Adipose tissue (tissue), 3 donors: ENCODE data around the gene SF3A2. TPM values are rescaled to one million over a fixed set of nuclear protein-coding genes. Genes with fewer than 3 reads are reported as not detected.
"Not testable (repeated sequence)": the region's sequence is repeated elsewhere in the genome, so short reads cannot be mapped to it uniquely, and the experiment has no call there.

ENCODE experiments used
- H3K27ac ChIP-seq: one replicate; pipeline ENCODE4 v1.5.1; 2013; ENCODE audit warnings: low read depth, low read length
- WGBS, 3 donors: extraction: QIAGEN DNeasy Blood & Tissue Kit; methylation state at CpG; one replicate each; pipeline ENCODE4 v1.1.7; 2013; 5-methylcytosine and 5-hydroxymethylcytosine counted together
- polyA plus RNA-seq, 3 donors: library from polyadenylated mRNA; stranded (reverse); fragments of 200-250 nt; gene quantifications; one replicate each; pipeline ENCODE4 v1.2.3, GENCODE V29; 2013
- donor health status: healthy with polysubstance abuse.
- donor health status: Bipolar disorder and iron deficiency.
- donor health status: healthy.

SF3A2 gene, protein sequence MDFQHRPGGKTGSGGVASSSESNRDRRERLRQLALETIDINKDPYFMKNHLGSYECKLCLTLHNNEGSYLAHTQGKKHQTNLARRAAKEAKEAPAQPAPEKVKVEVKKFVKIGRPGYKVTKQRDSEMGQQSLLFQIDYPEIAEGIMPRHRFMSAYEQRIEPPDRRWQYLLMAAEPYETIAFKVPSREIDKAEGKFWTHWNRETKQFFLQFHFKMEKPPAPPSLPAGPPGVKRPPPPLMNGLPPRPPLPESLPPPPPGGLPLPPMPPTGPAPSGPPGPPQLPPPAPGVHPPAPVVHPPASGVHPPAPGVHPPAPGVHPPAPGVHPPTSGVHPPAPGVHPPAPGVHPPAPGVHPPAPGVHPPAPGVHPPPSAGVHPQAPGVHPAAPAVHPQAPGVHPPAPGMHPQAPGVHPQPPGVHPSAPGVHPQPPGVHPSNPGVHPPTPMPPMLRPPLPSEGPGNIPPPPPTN
- 10 to 100 TPM; 31.2 to 36.4 (median 34.2) TPM for polyA plus RNA-seq

DNA sequence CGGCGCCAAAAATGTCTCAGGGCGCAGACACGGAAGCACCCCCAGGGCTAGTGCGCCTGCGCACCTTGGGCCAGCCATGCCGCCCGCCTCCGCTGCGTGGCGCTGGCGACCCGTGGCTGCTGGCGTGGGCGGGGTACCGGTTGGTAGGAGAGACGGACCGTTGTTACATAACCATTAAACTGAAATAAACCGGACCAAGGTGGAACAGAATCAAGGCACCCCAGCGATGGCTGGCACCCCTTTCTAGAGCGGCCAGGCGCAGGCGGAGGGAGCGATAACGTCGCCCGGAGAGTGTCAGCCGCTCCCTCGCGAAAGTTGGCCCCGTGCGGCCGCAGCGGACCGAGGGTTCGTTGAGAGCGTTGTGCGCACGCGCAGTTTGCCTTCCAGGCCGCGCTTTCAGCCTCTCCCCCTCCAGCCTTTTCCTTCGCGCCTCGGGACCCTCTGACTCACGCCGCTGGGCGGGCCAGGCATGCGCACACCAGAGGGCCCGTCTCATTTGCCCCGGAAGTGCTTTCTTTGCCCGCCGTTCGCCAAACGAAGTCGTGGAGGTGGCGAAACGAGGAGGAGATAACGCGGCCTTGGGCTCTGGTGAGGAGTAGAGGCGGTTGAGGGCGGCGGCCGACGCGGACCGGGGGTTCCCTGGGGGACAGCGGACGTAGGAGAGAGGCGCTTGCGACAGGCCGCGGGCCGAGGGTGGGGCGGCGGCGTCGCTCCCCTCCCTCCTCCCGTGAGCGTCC lies at the start of gene SF3A2, which contains the start of gene PLEKHJ1:
SF3A2 (plus strand) TSS at position 511 of the 737 bp plus-strand sequence. CDS start 6,595 bp downstream, outside the sequence.
PLEKHJ1 (minus strand) TSS at position 16 of the 737 bp plus-strand sequence. CDS start 81 bp downstream, outside the sequence.
- 0% methylated on average over 76 to 80 of the region's 80 CpGs for WGBS, 3 donors
- H3K27ac ChIP-seq = peak within 1 kb of the TSS; percentile 46

DNA sequence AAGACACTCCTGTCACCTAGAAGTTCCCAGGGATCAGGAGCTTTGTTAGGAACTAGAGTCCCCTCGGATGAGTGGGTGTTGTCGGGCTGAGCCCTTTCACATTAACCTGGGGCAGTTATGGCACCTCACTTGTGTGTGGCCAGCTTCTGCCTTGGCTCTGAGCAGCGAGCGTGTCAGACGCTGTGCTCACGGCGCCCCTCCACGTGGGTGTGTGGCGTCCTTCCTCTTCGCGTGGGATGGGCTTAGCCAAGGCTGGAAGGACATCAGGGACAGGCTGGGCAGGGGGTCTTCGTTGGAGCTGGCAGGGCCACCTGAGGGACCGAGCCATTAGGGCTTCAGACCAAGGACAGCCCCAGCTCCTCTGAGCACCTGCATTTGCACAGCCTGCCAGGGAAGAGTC lies 49.5 kb upstream of the SF3A2 start:
- 74 to 90% (median 75%) methylated on average over 13 of the region's 13 CpGs for WGBS, 3 donors
- H3K27ac ChIP-seq = no peak overlapping the region

DNA sequence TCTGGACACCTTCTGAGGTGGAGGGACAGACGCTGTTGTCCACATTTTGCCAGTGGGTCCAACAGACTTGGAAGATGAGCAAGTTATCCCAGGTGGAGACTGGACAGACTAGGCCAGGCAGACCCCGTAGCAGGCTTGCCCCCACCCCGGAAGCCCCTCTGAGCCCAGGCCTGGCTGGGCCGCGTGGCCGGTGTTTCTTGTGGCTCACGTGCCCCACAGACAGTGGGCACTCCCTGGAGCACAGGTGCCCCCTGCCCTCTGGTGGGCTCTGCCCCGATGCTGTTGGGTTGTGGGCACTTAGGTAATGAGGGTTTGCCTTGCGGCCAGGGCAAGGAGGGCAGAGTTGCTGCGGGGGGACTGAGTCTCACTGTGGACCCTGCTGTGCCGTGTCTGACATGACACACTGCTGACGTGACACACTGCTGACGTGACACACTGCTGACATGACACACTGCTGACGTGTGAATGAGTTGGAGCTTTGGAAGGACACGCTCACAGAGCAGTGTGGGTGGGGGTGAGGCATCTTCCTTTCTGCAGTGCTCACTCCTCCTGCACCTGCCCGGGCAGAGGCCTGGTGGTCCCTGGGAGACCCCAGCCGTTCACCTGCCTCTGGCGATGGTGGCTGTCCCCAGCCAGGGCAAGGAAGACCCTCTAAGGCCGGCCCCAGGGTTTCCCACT lies 47.8 kb upstream of the SF3A2 start:
- 92 to 96% (median 93%) methylated on average over 18 to 19 of the region's 19 CpGs for WGBS, 3 donors
- no peak overlapping the region for H3K27ac ChIP-seq

DNA sequence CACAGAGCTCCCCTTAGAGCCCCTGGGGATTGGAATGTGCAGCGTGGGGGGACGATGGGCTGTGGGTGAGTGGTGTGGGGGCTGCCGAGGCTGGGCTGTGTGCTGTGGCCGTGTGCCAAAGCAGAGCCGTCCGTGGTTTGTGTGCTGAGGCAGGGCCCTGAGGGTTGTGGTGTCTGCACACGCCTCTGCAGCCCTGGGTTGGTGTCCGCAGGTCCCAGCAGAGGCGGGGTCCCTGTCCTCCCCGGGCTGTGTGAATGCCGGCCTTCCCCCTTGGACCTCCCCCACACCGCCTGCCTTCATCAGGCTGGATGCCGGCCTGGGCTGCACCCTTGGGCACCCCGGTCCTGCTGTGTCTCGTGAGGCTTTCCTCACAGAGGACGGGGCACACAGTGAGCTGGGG lies 46.7 kb upstream of the SF3A2 start:
- WGBS, 3 donors = 76 to 89% (median 89%) methylated on average over 16 of the region's 16 CpGs
- H3K27ac ChIP-seq = no peak overlapping the region

DNA sequence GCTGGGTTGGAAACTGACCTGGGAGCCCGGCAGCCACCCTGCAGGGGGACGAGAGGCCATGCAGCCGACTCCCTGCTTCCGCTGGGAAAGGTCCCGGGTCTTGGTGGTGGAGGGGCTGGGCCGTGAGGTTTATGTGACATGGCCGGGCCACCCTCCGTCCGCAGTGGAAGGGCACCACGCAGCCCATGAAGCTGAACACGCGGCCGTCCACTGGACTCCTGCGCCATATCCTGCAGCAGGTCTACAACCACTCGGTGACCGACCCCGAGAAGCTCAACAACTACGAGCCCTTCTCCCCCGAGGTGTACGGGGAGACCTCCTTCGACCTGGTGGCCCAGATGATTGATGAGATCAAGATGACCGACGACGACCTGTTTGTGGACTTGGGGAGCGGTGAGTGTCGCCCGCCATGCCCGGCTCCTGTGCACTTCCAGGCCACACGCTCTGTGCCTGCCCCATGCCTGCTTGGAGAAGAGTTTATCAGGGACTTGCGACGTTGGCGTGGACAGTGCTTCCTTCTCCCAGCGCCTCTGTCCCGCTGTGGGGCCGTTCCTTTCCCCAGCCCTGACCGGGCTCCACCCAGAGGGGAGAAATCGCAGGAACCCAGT lies 45.7 kb upstream of the SF3A2 start:
- 91 to 94% (median 94%) methylated on average over 29 to 37 of the region's 37 CpGs for WGBS, 3 donors
- H3K27ac ChIP-seq = no peak overlapping the region

DNA sequence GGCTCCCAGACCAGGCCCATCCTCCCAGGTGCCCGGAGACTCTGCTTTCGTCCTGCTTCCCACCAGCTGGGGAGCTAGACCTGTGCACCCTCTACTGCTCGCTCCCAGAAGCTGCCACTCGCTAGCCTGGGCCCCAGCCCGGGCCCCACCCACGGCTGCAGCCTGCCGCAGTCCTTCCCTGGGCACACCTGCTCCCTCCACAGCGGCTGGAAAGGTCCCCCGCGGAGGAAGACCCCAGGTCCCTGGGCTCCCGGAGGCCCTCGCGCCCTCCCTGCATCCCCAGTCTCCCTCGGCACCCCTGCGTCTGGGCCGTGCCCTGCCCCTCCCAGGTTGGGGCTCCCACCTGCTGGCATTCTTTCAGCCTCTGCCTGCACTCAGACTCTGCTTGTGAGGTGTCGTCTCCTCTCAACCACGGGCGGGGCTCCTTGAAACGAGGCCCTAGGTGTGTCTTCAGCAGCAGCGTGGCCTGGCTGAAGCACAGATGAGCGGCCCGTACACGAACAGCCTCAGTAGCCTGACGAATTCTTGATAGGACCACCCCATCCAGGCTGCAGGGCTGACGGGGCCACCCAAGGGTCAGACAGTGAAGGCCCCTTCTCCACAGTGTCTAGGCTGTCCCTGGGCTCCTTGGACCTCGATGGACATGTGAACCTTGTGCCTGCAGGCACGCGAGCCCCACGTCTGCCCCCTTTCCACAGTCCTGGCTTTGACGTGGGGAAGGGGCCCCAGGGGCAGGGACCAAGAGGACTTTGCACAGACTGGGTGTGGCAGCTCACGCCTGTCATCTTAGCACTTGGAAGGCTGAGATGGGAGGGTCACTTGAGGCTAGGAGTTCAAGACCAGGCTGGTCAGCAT lies 44.9 kb upstream of the SF3A2 start:
- 88 to 93% (median 89%) methylated on average over 32 of the region's 32 CpGs for WGBS, 3 donors

DNA sequence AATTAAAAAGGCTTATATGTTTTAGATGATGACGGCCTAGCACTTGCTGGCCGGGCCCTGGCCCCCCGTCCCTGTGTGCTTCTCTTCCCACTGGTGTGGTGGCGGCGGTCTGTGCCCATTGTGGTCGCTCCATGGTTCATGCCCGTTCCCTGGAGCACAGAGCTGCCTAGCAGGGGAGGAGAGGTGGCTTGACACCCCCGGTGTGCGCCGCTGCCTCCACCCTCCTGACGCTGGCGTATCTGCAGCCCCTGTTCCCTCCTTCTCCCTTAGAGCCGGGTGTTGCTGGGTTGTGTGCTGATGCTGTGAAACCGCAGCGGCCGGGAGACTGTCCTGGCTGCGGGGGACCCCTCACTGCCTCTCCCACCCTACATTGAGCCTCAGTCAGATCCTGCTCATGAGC lies 43.8 kb upstream of the SF3A2 start:
- WGBS, 3 donors = 95 to 97% (median 96%) methylated on average over 17 of the region's 17 CpGs
- no peak overlapping the region for H3K27ac ChIP-seq

More for the DNA sequence above, 44.9 kb upstream of the SF3A2 start:
- no peak overlapping the region for H3K27ac ChIP-seq

DNA sequence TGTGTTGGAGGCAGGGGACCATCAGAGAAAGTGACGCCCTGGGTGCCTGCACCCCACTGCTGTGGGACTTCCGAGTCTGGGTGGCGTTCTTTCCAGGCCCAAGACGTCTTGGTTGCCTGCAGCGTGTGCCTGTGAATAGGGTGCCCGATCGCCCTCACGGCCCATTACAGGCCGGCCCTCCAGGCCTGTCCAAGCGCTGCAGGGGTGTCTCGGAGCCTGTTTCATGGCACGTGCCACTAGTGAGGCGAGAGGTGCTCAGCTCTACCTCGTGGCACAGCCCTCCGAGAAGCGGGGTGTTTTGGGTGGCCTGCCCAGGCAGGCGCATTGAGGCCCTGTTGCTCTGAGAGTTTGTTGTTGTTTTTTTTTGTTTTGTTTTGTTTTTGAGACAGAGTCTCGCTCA lies 42.8 kb upstream of the SF3A2 start:
- 95 to 96% (median 96%) methylated on average over 18 of the region's 18 CpGs for WGBS, 3 donors
- H3K27ac ChIP-seq = no peak overlapping the region

DNA sequence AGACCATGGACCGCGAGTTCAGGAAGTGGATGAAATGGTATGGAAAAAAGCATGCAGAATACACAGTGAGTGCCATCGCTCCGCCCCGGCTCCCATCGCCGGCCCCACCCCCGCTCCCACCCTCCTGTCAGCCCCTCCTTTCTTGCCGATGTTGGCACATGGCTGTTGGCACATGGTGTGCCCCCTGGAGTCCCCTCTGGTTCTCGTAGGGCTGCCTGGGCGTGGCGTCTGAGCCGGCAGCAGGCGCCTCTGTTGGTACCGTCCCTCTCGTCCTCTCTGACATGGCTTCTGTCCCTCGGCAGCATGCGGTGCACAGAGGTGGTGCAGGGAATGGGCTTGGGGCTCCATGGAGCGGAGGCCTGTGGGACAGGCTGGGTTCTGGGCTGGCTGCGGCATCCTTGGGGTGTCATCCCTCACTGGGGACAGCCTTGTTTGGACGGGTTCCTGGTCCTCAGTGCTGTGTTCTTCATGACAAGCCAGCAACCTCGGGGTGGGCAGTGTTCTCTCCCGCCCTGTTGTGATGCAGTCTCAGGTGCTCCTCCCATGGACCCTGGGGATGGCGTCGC lies 42.0 kb upstream of the SF3A2 start:
- no peak overlapping the region for H3K27ac ChIP-seq
- WGBS, 3 donors = 90 to 91% (median 91%) methylated on average over 25 of the region's 25 CpGs

DNA sequence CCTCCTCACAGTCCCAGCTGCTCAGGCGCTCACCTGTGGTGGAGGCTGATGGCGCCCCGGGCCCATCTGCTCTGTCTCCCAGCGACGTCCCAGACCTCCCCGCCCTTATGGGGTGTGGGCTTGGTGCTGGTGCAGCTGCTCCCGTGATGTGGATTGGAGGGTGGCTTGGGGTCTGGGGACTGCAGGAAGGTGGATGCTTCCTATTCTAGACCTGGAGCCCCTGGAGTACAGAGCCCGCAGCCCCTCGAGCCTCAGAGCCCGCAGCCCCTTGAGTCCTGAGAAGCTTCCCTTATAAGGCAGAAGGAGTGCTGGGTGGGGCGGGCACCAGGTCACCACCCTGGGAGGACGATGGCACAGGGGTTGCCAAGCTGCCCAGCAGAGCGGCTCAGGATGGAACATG lies 41.3 kb upstream of the SF3A2 start:
- whole genome bisulfite sequencing, 3 donors = 92 to 95% (median 92%) methylated on average over 13 of the region's 13 CpGs
- no peak overlapping the region for H3K27ac ChIP-seq

DNA sequence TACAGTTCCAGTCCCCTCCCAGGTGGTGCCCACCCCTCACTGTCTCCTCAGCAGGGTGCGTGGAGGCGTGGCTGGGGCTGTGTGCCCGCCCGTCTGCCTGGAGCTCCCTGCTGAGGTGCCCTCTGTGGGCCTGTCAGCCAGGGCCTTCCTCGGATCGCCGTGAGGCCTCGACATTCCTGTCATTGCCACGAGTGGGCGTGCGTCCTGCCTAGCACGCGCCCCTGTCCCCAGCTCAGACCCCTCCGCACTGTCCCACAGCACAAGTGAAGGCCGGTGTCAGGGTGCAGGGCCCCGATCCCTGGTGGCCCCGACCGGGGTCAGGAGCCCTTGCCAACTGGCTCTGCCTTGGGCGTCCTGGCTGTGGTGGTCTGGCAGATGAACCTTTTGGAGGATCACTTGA lies 40.7 kb upstream of the SF3A2 start:
- H3K27ac ChIP-seq = no peak overlapping the region
- WGBS, 3 donors = 94 to 96% (median 96%) methylated on average over 19 of the region's 19 CpGs

DNA sequence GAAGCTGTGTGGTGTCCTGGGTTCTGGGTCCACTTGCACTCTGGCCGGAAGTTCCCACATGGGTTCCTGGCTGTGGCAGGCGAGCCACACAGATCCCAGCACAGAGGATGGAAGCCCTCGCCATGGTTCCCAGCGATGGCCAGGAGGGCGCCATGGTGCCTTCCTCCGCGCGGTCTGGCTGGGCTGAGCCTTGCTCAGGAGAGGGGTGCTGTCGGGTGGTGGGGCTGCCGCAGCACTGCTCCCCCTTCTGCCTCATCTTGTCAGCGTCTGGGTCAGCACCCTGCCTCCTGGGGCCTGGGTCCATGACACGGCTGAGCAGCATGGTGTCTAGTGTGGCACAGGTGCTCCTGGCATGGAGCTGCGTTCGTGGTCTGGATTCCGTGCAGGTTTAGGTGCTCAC lies 39.4 kb upstream of the SF3A2 start:
- 93 to 96% (median 93%) methylated on average over 15 of the region's 15 CpGs for WGBS, 3 donors

DNA sequence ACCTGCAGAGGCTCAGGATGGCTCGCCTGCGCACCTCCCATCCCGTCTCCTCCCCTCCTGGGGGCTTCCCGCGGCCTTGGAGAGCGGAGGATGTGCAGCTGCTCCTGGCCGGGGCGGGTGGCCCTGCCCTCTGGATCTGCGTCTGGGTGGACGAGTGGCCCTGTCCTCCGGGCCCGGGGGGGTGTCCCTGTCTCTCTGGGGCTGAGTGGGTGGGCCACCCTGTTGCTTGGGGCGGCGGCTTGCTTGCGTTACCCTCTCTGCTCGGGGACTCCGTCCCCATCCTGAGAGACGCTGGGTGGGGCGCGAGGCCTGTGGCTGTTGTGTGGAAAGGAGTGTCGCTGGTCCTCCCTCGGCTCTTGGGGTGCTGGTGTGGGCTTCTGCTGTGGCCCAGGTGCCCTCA lies 38.3 kb upstream of the SF3A2 start:
- H3K27ac ChIP-seq = no peak overlapping the region
- 82 to 90% (median 86%) methylated on average over 21 to 22 of the region's 22 CpGs for WGBS, 3 donors

More for the DNA sequence above, 39.4 kb upstream of the SF3A2 start:
- H3K27ac ChIP-seq = no peak overlapping the region

DNA sequence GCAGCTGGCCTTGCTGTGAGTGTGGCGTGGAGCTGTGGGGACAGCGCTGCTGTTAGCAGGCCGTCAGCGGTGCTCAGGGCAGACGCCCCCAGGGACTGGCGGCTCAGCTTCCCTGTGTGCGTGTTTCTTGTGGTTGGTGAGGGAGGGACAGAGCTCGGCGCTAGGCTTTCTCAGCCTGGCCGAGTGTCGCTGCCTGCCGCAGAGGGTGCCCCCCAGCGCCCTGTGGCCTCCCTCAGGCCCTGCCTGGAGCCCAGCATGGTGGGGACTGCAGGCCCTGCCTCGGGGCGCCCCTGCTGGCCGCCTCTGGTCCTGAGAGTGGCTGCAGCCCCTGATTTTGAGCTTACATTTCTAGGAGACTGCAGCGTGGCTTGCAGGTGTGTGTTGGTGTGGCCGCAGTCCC lies 37.4 kb upstream of the SF3A2 start:
- WGBS, 3 donors = 77 to 82% (median 79%) methylated on average over 14 to 18 of the region's 18 CpGs
- H3K27ac ChIP-seq = no peak overlapping the region

DNA sequence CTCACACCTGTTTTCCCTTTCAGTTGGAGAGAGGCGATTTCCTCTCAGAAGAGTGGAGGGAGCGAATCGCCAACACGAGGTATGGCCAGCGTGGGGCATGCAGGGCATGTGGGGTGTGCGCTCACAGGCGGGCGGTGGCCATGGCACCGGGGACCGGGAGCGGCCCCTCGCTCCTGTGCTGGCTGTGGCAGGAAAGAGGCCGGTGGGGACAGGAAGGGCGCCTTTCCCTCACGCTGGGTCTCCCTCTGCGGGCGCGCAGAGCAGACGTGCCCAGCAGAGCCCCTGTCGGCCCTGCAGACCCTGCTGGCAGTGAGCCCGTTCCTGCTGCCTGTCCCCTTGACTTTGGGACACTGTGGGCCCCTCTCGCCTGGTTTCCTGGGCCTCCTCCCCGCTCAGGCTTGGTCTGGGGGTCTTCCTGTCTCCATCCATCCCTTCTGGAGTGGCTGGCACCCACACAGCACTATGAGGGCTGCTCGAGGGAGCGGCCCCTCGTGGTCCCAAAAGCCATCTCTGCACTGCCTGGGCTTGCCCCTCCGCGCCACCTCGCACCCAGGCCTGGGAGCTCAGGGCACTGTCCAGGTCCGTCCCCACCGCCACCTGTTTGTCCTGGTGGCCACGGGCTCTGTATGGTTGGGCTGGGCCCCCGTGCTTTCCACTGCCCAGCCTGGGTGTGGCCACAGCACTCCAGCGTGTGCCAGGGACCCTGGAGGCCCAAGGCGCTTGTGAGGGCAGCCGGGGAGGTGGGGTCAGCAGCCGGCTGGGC lies 36.6 kb upstream of the SF3A2 start:
- WGBS, 3 donors = 91 to 95% (median 93%) methylated on average over 35 to 37 of the region's 37 CpGs
- H3K27ac ChIP-seq = no peak overlapping the region

DNA sequence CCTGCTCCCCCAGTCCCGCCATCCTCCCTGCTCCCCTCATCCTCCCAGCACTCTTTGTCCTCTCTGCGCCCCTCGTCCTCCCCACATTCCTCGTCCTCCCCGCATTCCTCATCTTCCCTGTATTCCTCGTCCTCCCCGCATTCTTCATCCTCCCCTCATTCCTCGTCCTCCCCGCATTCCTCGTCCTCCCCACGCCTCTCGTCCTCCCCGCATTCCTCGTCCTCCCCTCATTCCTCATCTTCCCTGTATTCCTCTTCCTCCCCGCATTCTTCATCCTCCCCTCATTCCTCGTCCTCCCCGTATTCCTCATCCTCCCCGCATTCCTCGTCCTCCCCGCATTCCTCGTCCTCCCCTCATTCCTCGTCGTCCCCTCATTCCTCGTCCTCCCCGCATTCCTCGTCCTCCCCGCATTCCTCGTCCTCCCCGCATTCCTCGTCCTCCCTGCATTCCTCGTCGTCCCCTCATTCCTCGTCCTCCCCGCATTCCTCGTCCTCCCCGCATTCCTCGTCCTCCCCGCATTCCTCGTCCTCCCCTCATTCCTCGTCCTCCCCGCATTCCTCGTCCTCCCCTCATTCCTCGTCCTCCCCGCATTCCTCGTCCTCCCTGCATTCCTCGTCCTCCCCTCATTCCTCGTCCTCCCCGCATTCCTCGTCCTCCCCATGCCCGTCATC lies 35.9 kb upstream of the SF3A2 start:
- H3K27ac ChIP-seq = not testable (repeated sequence)
- WGBS, 3 donors = 95 to 96% (median 96%) methylated on average over 50 of the region's 50 CpGs
